HG03135 (cell line): ENCODE results near the gene TFEB.

Experiments
- ATAC-seq: cut with Tn5 transposase; IDR thresholded peaks from one replicate; pipeline ENCODE4 v1.9.1; 2021; ENCODE audit warnings: mild to moderate bottlenecking, moderate library complexity; ENCODE audit not compliant: unreplicated experiment

Gene TFEB

GRCh38 chr6:41724586-41725501 lies 10.6 kb downstream of the TFEB start:
- no peak for ATAC-seq

- ATAC-seq: no peak
These were observed 11.2 kb downstream of the TFEB start for GRCh38 chr6:41724228-41724580.

GRCh38 chr6:41723530-41724227 lies 11.7 kb downstream of the TFEB start:
- ATAC-seq: peak; percentile 71

GRCh38 chr6:41722969-41723529 lies 12.4 kb downstream of the TFEB start:
- ATAC-seq: no peak

GRCh38 chr6:41721414-41721813 lies 14.0 kb downstream of the TFEB start:
- ATAC-seq: no peak

DNA sequence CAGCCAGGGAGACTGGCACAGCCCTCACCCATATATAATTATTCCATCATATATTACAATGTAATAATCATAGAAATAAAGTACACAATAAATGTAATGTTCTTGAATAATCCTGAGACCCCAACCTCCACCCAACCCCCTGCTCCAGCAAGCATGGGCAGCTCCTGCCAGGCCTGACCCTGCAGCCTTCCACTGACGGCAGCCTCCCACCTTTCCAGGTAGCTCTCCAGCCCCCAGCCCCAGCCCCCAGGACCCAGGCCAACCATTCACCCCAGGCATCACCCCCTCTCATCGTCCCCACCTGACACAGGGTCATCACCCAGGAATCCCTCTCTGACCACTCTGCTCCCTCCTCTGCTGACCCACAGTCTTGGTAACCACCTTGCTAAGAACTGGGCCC lies 14.6 kb downstream of the TFEB start:
- no peak for ATAC-seq

- ATAC-seq: no peak
These were observed 15.2 kb downstream of the TFEB start for GRCh38 chr6:41720262-41720620.

DNA sequence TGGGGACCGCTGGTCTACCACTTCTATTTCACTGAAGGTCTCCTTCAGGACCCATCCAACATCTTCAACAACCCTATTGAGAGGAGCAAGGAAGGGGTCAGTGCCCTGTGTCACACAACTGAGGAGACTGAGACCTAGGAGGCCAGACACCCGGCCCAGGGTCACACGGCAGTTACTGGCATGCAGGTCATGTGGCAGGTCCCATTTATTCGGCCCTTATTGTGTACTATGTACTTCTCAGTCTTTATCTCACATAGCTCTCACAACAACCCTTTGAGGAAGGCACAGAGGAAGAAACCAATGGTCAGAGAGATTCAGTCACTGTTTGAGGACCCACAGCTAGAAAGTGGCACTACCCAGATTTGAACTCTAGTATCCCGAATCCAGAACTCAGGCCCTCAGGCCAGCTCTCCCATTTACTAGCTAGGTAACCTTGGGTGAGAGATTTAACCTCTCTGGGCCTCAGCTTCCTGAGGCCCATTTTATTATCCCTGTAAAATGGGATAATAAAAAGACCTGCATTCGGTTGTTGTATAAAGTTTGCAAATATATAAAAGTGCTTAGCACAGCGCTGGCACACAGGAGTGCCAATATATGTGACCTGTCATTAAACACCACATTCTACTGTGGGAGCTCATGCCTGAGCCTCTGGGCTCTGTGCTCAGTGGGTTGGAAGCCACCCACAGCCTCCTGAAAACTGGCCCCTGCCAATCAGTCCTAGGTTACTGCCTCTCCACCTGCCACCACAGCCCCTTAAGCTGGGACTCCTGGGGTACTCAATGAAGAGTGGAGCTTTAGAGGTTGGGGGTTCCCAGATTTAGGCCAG lies 15.8 kb downstream of the TFEB start:
- no peak for ATAC-seq

GRCh38 chr6:41718828-41719227 lies 16.6 kb downstream of the TFEB start:
- no peak for ATAC-seq

- no peak for ATAC-seq
These were observed 18.0 kb downstream of the TFEB start for GRCh38 chr6:41717392-41717736.

DNA sequence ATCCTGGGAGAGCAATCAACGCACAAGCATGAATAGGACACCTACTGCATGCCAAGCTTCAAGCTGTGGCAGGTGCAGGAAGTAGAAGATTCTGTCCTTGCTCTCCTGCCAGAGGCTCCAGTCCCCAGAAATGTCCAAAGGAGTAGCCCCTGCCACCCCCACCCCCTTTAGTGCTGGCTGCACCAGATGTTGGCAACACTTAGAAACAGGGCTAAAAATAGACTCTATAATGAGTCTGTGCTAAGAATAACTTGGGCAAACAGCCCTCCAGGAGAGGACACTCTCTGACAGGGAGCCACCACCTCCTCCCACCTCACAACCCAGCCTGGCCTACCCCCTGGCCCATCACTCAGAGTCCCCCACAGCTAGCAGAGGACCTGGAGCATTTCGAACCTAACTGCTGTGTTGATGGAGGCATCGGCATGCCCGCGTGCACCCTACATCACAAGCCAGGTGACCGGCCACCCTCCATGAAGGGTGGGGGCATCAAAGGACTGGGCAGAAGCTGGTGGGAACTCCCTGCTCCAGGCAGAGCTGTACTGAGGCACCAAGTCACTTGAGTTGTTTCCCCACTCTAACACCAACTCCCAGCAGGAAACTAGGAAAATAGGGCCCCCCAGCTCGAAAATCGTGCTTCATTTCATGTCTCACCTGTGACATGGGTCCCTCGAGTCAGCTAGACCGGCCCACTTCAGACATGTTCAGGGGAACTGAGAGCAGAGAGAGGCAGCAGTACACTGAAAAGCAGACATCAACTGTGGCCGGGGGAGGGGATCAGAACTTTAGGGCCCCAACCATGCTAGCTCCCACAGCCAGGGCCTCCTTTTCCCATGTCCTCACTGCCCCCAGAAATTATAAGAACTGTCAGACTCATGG lies 18.7 kb downstream of the TFEB start:
- no peak for ATAC-seq

GRCh38 chr6:41715795-41716515 lies 19.5 kb downstream of the TFEB start:
- no peak for ATAC-seq

DNA sequence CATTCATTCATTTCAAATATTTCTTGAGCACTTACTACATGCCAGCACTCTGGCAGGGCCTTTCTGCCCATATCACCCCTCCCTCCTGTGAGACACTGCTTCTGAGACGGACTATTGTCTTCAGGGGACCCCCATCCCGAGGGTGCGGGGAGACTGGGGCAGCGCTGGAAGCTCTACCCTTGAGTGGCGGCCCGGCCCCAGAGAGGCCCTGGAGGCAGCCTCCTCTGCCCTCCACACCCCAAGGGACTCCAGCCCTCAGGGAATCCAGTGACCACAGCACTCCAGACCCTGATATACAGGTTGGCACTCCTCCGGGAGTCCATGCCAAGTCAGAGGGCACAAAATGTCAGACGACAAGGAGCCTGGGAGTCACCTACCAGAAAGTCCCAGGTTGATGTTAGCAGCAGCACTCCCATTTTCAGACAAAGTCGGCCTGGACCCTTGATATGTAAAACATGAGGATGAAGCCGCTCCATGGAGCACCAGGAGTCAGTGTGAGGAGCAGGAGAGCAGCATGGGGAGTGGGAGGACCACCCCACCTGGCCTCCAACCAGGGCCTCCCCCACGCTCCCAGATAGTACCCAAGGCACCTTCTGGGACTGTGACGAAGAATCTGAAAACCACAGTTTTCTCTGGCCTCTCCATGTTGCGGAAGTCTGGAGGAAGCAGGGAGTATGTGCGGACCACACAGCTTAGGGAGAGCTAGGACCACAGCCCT lies 20.7 kb downstream of the TFEB start:
- ATAC-seq: no peak

DNA sequence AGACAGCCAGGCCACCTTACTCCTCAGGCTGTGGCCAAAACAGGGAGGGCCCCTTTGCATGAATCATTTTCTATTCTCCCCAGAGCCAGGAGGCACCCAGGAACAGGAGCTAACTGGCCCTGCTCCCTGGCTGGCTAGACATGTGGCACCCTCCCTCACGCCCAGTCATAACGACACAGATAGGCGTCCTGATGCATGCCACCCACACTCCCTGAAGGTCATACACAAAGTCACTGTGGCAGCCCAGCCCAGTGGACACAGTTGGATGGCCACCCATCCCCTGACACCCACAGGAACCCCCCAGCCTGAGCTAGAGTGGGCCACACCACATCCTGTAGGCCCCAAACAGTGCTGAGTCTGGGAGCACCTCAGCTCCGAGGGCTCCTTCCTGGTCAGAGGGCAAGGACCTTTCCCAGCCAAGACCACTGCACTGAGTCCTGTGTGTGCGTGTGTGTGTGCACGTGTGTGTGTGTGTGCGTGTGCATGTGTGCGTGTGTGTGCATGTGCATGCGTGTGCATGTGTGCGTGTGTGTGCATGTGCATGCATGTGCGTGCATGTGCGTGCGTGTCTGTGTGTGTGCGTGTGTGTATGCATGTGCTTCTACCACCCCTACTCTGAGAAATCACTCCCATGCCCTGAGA lies 21.6 kb downstream of the TFEB start:
- ATAC-seq: no peak

DNA sequence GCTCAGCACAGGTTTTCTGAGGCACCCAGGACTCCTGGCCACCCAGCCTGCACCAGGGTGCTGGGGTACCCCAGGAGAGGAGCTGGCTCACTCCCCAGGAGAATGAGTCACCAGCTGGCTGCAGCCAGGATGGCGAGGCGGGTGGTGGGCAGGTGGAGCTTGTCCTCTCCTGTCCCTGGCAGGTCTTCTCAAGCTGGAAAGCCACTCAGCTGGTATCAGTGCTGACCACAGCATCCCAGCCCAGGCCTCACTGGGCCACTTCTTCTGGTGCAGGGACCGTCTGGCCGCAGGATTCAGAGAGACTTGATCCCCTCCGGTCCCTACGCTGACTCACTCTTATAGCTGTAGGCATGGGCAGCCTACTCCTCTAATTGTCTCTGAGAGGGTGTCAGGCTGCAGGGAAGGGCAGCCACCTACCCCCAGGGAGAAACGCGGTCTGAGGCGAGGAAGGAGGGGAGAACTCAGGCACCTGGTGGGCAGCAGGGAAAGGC lies 22.2 kb downstream of the TFEB start:
- no peak for ATAC-seq

GRCh38 chr6:41712651-41713103 lies 22.7 kb downstream of the TFEB start:
- no peak for ATAC-seq

DNA sequence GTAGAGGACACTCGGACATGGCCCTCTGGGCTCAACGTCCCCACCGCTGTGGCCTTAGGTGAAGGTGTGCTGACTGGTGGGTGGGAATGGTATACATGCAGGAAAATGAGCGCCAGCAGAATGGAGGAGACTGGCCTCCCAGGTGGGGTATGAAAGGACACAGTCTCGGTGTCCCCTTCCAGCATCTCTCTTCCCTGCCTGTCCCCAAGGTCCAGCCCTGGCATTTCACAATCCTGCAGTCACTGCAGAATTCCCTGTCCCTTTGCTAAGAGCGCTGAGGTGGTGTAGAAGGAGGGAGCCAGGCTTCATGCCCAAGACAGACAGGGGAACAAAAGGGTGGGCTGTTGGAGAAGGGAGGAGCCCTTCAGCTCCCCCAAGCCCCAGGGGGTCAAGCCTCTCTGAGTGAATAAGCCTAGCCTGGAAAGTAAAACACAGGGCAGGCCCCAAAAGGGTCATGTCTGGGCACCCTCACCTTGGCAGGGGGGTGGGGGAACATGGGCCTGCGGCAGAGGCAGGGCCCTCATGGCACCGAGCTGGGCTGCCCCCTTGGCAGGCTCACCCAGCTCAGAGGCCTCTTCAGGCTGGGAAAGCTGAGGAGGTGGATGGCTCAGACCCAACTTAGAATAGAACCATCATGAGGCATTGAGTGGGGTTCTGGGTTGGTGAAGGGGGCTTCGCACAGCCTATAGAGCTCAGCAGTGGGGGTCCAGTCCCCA lies 23.9 kb downstream of the TFEB start:
- ATAC-seq: no peak

DNA sequence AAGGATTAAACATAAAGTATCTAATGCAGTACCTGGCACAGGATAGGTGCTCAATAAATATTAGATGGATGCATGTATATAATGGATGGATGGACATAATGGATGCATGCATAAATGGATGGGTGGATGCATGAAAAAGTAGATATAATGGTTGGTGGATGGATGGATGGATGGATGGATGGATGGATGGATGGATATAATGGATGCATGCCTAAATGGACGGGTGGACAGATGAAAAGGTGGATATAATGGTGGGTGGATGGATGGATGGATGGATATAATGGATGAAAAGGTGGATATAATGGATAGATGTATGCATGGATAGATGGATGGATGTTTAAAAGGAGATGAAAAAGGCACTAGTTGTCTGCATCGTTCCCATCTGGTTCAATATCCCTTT lies 26.0 kb downstream of the TFEB start:
- ATAC-seq: no peak
